Common myeloid progenitor, CD34-positive (primary cell): ENCODE measurements around the gene LYPD6.

Experiments used
- CTCF ChIA-PET: fragments of 350-600 bp; sonication (Branson Sonifier 250); formaldehyde crosslinking; loops from one replicate; lab custom pipeline; 2021; ENCODE audit warnings: antibody characterized with exemption; lab: Charles Lee
- POLR2A ChIA-PET: fragments of 350-600 bp; sonication (Branson Sonifier 250); formaldehyde crosslinking; loops from one replicate; lab custom pipeline; 2021; ENCODE audit warnings: antibody characterized with exemption; lab: Charles Lee
- DNase-seq, 3 donors: peaks; one replicate each; pipeline versions ENCODE4 v3.0.0 to v3.0.0-alpha.2; 2013
- H3K27ac ChIP-seq, 2 experiments: 1 replicate in 1 of 2; 2 replicates in 1 of 2; pipeline ENCODE4 v1.7.0; 2013; ENCODE audit warnings: inconsistent platforms in 2 of 2, low read length in 2 of 2, mild to moderate bottlenecking in 2 of 2, low read depth in 1 of 2, moderate library complexity in 1 of 2; ENCODE audit not compliant: severe bottlenecking in 2 of 2, insufficient read depth in 1 of 2, poor library complexity in 1 of 2
- H3K27me3 ChIP-seq, 5 experiments: replicated peaks in 2 of 5; 1 replicate in 3 of 5; 2 replicates in 2 of 5; pipeline versions ENCODE4 v1.6.1 to v1.7.0; 2013; ENCODE audit warnings: low read length in 4 of 5, mild to moderate bottlenecking in 2 of 5, moderate library complexity in 2 of 5, inconsistent platforms in 1 of 5; ENCODE audit not compliant: insufficient read depth in 5 of 5, control insufficient read depth in 4 of 5
- H3K36me3 ChIP-seq, 4 experiments: 1 replicate in 2 of 4; 2 replicates in 2 of 4; pipeline versions ENCODE4 v1.6.1 to v1.7.0; 2013; ENCODE audit warnings: low read length in 3 of 4, control low read depth in 1 of 4, mild to moderate bottlenecking in 1 of 4; ENCODE audit not compliant: control insufficient read depth in 4 of 4, insufficient read depth in 4 of 4
- H3K4me1 ChIP-seq, 4 experiments: 1 replicate in 3 of 4; 2 replicates in 1 of 4; pipeline versions ENCODE4 v1.6.1 to v1.7.1; 2013; ENCODE audit warnings: low read length in 3 of 4, mild to moderate bottlenecking in 3 of 4, control low read depth in 1 of 4, inconsistent platforms in 1 of 4, moderate library complexity in 1 of 4; ENCODE audit not compliant: control insufficient read depth in 4 of 4, insufficient read depth in 4 of 4; ENCODE audit errors: control extremely low read depth in 1 of 4
- H3K4me3 ChIP-seq, 7 experiments: 1 replicate in 4 of 7; 2 replicates in 3 of 7; pipeline versions ENCODE4 v1.5.1 to v1.7.0; 2013; ENCODE audit warnings: mild to moderate bottlenecking in 7 of 7, low read length in 6 of 7, moderate library complexity in 6 of 7, inconsistent platforms in 2 of 7, low read depth in 2 of 7, control low read depth in 1 of 7; ENCODE audit not compliant: insufficient read depth in 4 of 7, control insufficient read depth in 1 of 7; ENCODE audit errors: extremely low read depth in 1 of 7
- H3K9me3 ChIP-seq, 5 experiments: 1 replicate in 4 of 5; 2 replicates in 1 of 5; pipeline versions ENCODE4 v1.6.1 to v1.7.1; 2013; ENCODE audit warnings: low read length in 4 of 5, mild to moderate bottlenecking in 2 of 5, inconsistent platforms in 1 of 5, low read depth in 1 of 5, moderate library complexity in 1 of 5; ENCODE audit not compliant: control insufficient read depth in 4 of 5, insufficient read depth in 2 of 5; ENCODE audit errors: control extremely low read depth in 1 of 5
- WGBS: methylation state at CpG from one replicate; pipeline ENCODE4 v1.1.5; 2013; ENCODE audit not compliant: insufficient coverage; 5-methylcytosine and 5-hydroxymethylcytosine counted together

LYPD6 gene

DNA sequence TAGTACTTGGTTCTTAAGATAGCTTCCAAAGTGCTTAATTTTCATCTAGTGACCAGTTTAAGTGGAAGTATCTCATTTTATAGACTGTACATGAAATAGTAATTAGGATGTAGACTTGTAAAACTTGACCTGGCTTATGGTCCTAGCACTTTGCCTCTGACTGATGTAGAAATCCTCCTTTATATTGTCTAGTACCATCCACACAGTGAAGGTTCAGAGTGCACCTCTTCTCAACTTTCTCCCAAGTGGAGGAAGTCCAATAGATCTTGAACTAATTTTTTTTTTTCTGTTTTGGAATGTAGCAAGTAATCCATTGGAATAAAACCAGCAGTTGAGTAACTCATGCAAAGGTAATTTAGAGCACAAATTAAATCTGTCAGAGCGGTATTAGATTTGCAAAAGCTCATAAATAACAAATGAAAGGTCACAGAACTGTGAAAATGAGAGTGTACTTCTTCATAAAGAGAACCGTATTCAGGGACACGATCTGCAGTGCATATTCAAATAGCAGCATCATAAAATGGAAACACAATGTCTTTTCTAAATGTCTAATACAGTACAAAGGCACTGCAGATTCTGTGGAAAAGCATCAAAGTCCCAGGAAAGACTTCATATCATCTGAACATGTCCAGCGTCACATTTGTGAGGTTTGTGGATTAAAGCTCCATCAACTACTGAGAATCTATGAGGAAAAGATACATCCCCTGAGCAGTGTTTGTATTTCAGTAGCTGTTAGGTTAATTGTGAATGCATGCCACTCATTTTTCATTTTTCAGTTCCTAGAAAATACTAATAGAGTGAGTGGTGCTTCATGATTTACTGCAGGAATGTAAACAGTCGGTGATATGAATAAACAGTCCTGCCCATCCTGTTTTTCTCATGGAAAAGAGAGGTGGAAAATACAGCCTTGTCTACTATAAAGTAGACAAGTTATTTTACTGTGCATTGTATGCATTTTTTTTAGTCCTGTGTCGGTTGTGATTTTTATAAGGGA lies 100.7 kb downstream of the LYPD6 start:
- H3K27ac ChIP-seq, result no peak overlapping the region
- no peaks in the 10 kb centered on the region for H3K9me3 ChIP-seq
- H3K27me3 ChIP-seq, result no peaks in the 10 kb centered on the region
- no peak overlapping the region for H3K4me3 ChIP-seq
- 92% methylated on average over 4 of the region's 6 CpGs for WGBS
- no peak for DNase-seq
- ChIA-PET POLR2A (no interaction called here), CTCF (no interaction called here)
- no peaks in the 10 kb centered on the region for H3K36me3 ChIP-seq
- no peaks in the 10 kb centered on the region for H3K4me1 ChIP-seq

- Histone ChIP-seq H3K9me3 (no peaks in the 10 kb centered on the region), H3K27me3 (no peaks in the 10 kb centered on the region), H3K36me3 (no peaks in the 10 kb centered on the region), H3K4me1 (no peaks in the 10 kb centered on the region), H3K27ac (no peak overlapping the region), H3K4me3 (no peak overlapping the region)
- peak in 2 of 3 donors; percentile 10 to 14 for DNase-seq
- CTCF ChIA-PET, result no interaction called here
- WGBS, result 72% methylated on average over 3 of the region's 3 CpGs
- POLR2A ChIA-PET, result no interaction called here
Measured at GRCh38 chr2:149438330-149438960, 108.1 kb downstream of the LYPD6 start.

DNA sequence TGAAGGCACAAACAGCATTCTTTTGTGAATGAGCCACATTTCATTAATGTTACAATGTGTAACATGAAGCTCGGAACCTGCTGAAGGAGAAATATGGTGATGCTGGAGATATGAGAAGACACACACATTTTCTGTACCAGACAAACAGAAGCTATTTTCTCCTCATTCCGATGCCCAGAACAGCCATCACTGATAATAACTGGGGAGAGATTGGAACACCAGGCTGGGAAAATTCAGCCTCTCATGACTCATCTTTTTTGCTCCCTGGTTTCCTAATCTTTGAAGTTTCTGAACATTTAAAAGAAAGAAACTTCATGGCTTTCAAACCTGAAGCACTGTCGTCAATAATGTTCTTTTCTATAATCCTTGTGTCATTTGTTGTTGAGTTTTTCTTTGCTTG lies 110.9 kb downstream of the LYPD6 start:
- POLR2A ChIA-PET, result no interaction called here
- Histone ChIP-seq H3K4me3 (no peak overlapping the region), H3K27ac (no peak overlapping the region), H3K9me3 (no peaks in the 10 kb centered on the region), H3K4me1 (no peaks in the 10 kb centered on the region), H3K36me3 (no peaks in the 10 kb centered on the region), H3K27me3 (no peaks in the 10 kb centered on the region)
- WGBS, result 100% methylated on average over 1 of the region's 3 CpGs
- CTCF ChIA-PET, result no interaction called here
- no peak for DNase-seq

DNA sequence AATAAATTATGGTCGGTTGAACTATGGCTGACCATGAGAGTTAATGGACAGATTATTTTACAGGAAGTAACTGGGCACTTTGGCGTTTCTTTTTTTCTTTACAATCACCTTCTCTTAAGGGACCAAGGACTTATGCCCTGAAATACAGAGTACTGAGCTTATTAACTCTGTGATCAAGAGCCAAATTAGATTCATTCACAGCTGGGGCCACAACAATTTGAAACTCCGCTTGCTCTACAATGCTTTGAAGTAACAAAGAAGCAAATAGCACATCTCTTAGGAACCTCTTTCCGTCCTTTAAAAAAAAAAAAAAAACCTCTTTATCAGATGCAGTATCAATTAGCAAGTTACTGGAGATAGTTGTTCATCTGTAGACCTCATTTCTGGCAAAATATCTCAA lies 112.0 kb downstream of the LYPD6 start:
- H3K4me1 ChIP-seq, result no peaks in the 10 kb centered on the region
- ChIA-PET POLR2A (no interaction called here), CTCF (no interaction called here)
- H3K36me3 ChIP-seq, result no peaks in the 10 kb centered on the region
- no peaks in the 10 kb centered on the region for H3K27me3 ChIP-seq
- no peak for DNase-seq
- H3K9me3 ChIP-seq, result no peaks in the 10 kb centered on the region
- H3K27ac ChIP-seq, result no peak overlapping the region
- no peak overlapping the region for H3K4me3 ChIP-seq
- 100% methylated on average over 3 of the region's 4 CpGs for WGBS

DNA sequence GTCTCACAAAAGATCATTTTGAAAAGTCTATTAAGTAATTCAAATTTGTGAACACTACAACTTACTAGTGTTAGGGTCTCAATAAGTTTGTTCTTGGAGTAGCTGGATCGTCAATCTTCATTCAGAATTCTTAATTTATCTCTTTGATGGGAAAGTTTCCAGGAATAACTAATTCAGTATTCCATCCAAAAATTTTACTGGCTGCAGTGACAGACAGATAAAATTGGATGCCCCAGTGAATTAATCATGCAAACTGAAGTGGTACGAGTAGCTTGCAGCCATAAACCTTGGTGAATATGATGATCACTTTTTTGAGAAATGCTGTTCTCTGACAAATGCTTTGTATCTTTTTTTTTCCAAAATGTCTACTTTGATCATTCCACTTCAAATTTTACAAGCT lies 112.8 kb downstream of the LYPD6 start:
- 100% methylated on average over 1 of the region's 2 CpGs for WGBS
- Histone ChIP-seq H3K4me1 (no peaks in the 10 kb centered on the region), H3K27me3 (no peaks in the 10 kb centered on the region), H3K4me3 (no peak overlapping the region), H3K27ac (no peak overlapping the region), H3K36me3 (no peaks in the 10 kb centered on the region), H3K9me3 (no peaks in the 10 kb centered on the region)
- CTCF ChIA-PET, result no interaction called here
- POLR2A ChIA-PET, result no interaction called here
- no peak for DNase-seq

GRCh38 chr2:149446748-149447147 lies 116.4 kb downstream of the LYPD6 start:
- POLR2A ChIA-PET, result no interaction called here

GRCh38 chr2:149448315-149448714 lies 117.9 kb downstream of the LYPD6 start:
- Histone ChIP-seq H3K4me1 (no peaks in the 10 kb centered on the region), H3K36me3 (no peaks in the 10 kb centered on the region), H3K4me3 (no peak overlapping the region), H3K27me3 (no peaks in the 10 kb centered on the region), H3K27ac (no peak overlapping the region), H3K9me3 (no peaks in the 10 kb centered on the region)
- CTCF ChIA-PET, result no interaction called here
- no CpG with 5 or more reads among the region's 2 CpGs for WGBS
- DNase-seq, result no peak
- POLR2A ChIA-PET, result no interaction called here

More at GRCh38 chr2:149446748-149447147, 116.4 kb downstream of the LYPD6 start:
- Histone ChIP-seq H3K27me3 (no peaks in the 10 kb centered on the region), H3K4me3 (no peak overlapping the region), H3K4me1 (no peaks in the 10 kb centered on the region), H3K9me3 (no peaks in the 10 kb centered on the region), H3K36me3 (no peaks in the 10 kb centered on the region), H3K27ac (no peak overlapping the region)
- DNase-seq, result no peak
- WGBS, result 100% methylated on average over 2 of the region's 3 CpGs
- CTCF ChIA-PET, result no interaction called here
